SK-N-MC (cell line): ENCODE data around the gene OSTC.

Experiments used
- EZH2 ChIP-seq: fragments of 200-600 bp; sonication (generic); IDR thresholded peaks from one replicate; pipeline ENCODE4 v1.6.1; 2017; ENCODE audit warnings: antibody characterized with exemption
- FOXP2 ChIP-seq: optimal IDR thresholded peaks from 2 replicates; pipeline ENCODE3; 2011; ENCODE audit warnings: mild to moderate bottlenecking, moderate library complexity; ENCODE audit not compliant: insufficient read depth; ENCODE audit errors: extremely low read length, control extremely low read depth
- POLR2AphosphoS5 ChIP-seq: IDR thresholded peaks from 2 replicates; pipeline ENCODE4 v1.6.1; 2012; ENCODE audit warnings: mild to moderate bottlenecking, low read depth, low read length, borderline replicate concordance

GRCh38 chr4:108649863-108650211 is 562 bp upstream of the OSTC start:
- TF ChIP-seq EZH2 (no peak), POLR2AphosphoS5 (no peak), FOXP2 (no peak)
